ENCODE results near the gene SMYD3.

DNA sequence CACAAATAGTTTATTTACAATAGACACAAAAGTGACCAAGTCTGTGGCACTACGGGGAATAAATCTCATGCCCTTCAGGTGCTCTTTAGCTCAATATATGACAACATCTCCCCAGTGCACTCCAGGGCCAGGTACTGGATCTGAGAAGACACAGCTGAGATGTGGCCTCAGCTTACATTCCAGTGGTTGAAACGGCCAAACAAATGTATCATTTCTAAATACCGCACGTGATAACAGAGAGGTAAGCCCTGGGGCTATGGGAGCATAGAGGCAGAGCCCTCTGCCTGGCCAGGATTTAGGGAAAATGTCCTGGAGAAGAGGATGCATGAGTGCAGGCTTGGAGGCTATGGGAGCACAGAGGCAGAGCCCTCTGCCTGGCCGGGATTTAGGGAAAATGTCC is 630.5 kb downstream of the SMYD3 start:
- TF ChIP-seq, protein P1, sequence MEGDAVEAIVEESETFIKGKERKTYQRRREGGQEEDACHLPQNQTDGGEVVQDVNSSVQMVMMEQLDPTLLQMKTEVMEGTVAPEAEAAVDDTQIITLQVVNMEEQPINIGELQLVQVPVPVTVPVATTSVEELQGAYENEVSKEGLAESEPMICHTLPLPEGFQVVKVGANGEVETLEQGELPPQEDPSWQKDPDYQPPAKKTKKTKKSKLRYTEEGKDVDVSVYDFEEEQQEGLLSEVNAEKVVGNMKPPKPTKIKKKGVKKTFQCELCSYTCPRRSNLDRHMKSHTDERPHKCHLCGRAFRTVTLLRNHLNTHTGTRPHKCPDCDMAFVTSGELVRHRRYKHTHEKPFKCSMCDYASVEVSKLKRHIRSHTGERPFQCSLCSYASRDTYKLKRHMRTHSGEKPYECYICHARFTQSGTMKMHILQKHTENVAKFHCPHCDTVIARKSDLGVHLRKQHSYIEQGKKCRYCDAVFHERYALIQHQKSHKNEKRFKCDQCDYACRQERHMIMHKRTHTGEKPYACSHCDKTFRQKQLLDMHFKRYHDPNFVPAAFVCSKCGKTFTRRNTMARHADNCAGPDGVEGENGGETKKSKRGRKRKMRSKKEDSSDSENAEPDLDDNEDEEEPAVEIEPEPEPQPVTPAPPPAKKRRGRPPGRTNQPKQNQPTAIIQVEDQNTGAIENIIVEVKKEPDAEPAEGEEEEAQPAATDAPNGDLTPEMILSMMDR (IDR thresholded peaks at IDR 0.05): no peak
- TF ChIP-seq POLR2A (IDR thresholded peaks at IDR 0.05): no peak
